ENCODE measurements around the gene MYBPC2.
A peak's percentile ranks its signal among the peaks of the same experiment; 100 is the strongest.

- no peak for TF ChIP-seq POLR2A (IDR thresholded peaks at IDR 0.05)
- TF ChIP-seq CTCF (IDR thresholded peaks at IDR 0.05): peak in 3 of 6 experiments; percentile 14 to 54 (median 21)
Measured at GRCh38 chr19:50498219-50499056, 65.7 kb downstream of the MYBPC2 start.

Data from thyroid gland (tissue), 4 donors.